Ovary (tissue), 9 donors: ENCODE results near the gene CWC22. TPM values are rescaled to one million over a fixed set of nuclear protein-coding genes. Genes with fewer than 3 reads are reported as not detected.

Experiments
- DNase-seq, 5 donors: peaks; one replicate each; pipeline ENCODE4 v3.0.0-alpha.2; 2019 to 2020
- H3K27ac ChIP-seq, 2 donors: fragments of 200-600 bp; one replicate each; pipeline versions ENCODE4 v1.5.1 to v1.8.0; 2019 to 2022
- H3K27me3 ChIP-seq: fragments of 200-600 bp; one replicate; pipeline ENCODE4 v1.8.0; 2022
- H3K36me3 ChIP-seq: fragments of 200-600 bp; sonication (generic); one replicate; pipeline ENCODE4 v1.5.1; 2019
- H3K4me1 ChIP-seq: one replicate; pipeline ENCODE4 v1.8.1; 2013; ENCODE audit warnings: mild to moderate bottlenecking, moderate library complexity; ENCODE audit not compliant: insufficient read depth
- H3K4me3 ChIP-seq: fragments of 200-600 bp; sonication (generic); one replicate; pipeline ENCODE4 v1.5.1; 2017
- H3K9me3 ChIP-seq, 2 donors: fragments of 200-600 bp in 1 of 2; sonication (generic) in 1 of 2; one replicate each; pipeline versions ENCODE4 v1.5.1 to v1.8.1; 2013 to 2019; ENCODE audit warnings: mild to moderate bottlenecking in 1 of 2, moderate library complexity in 1 of 2
- CTCF ChIP-seq, 3 donors: fragments of 450-650 bp in 2 of 3; fragments of 200-600 bp in 1 of 3; IDR thresholded peaks; one replicate each; pipeline versions ENCODE4 v1.5.1 to v1.8.0; 2016 to 2022; ENCODE audit warnings: antibody characterized with exemption in 3 of 3, mild to moderate bottlenecking in 1 of 3
- EP300 ChIP-seq: sonication (generic); formaldehyde crosslinking; IDR thresholded peaks from one replicate; pipeline ENCODE4 v1.6.1; 2017; ENCODE audit warnings: antibody characterized with exemption
- POLR2A ChIP-seq: fragments of 450-650 bp; IDR thresholded peaks from one replicate; pipeline ENCODE4 v1.6.1; 2017; ENCODE audit warnings: antibody characterized with exemption, mild to moderate bottlenecking, moderate library complexity
- WGBS, 3 donors: extraction: QIAGEN DNeasy Blood & Tissue Kit in 1 of 3; methylation state at CpG; one replicate each; pipeline versions ENCODE4 v1.1.5 to v1.1.7; 2013 to 2017; 5-methylcytosine and 5-hydroxymethylcytosine counted together
- intact Hi-C, 4 donors: fragments of 100-400 bp; cut with DNase I; formaldehyde crosslinking; loops; one replicate each; pipeline versions ENCODE4 v1.11.0 to v1.15.1; 2022 to 2023
- polyA plus RNA-seq, 2 donors: library from polyadenylated mRNA; stranded (reverse); fragments of 200-250 nt in 1 of 2; fragments of 350-450 nt in 1 of 2; fragmentation: Illumina TruSeq in 1 of 2; extraction: RNeasy Lipid Tissue Mini Kit (QIAGEN cat#74804) in 1 of 2; gene quantifications; one replicate each; pipeline ENCODE4 v1.2.3, GENCODE V29; 2013 to 2014
- total RNA-seq, 7 donors: library from RNA; depleted of rRNA in 2 of 7; stranded (reverse); fragments of >200 nt in 2 of 7; fragmentation: NEBNext Ultra II Directional in 3 of 7; extraction: Animal tissue kit (Norgen Biotek cat#: 25700) in 3 of 7; gene quantifications; one replicate each; pipeline versions ENCODE4 v1.1.0 to v1.2.4, GENCODE V29; 2016 to 2023
- donor health status: DM: no; HTN: no; CAD: no; lungs with moderate emphysema.
- donor health status: DM: no; HTN: no; CAD: no.
- donor health status: Bipolar disorder and iron deficiency.
- donor health status: DM: yes; HTN: yes; CAD: no.
- donor health status: DM: no; HTN: no; CAD: no.
- donor health status: DM: yes; HTN: yes; CAD: no.

The CWC22 gene
- total and polyA plus RNA-seq, 9 donors, result 14.9 to 25.2 (median 20.2) TPM

DNA sequence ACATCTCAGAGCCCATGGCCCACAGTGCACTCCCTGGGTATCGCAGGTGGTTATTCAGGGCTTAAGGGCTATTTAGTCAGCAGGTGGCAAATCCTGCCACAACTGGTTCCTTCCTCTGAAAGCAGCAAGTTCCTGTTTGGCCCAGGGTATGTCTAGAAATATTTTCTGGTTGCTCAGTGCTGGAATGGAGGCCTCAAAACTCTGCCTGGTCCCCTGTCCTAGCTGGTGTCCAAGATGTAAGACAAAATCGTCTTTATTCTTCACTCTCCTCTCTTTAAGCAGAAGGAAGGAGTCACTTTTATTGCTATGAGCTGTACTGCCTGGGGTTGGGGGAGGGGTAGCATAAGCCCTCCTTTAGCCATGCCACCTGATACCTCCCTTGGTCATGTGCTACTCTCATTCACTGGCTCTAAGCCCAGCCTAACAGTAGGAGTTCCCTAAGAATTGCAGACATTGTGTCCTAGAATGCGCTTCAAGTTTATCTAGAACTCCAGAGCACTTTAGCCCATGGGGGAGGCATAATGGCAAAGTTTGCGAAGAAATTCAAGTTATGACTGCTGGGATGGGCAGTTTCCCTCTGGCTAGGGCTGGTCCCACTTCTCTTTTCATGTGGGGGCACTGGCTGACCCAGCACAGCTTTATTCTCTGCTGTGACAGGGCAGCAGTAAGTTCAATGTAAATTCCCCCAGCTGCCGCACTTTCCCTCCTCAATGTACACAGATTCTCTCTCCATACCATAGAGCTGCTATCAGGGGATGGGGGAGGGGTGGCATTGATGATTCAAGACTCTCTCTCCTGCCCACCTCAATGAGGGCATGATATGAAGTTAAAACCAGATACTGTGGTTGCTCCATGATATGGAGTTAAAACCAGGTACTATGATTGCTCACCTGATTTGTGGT lies 27.1 kb upstream of the CWC22 start:
- TF ChIP-seq POLR2A, result no peak
- no peaks in the 10 kb centered on the region for H3K4me1 ChIP-seq
- intact Hi-C loops, result no loop called here
- DNase-seq, result no peak
- H3K27me3 ChIP-seq, result no peaks in the 10 kb centered on the region
- no peaks in the 10 kb centered on the region for H3K36me3 ChIP-seq
- WGBS, 3 donors, result 67 to 77% (median 71%) methylated on average over 5 of the region's 5 CpGs
- H3K9me3 ChIP-seq, result no peaks in the 10 kb centered on the region
- H3K27ac ChIP-seq, result no peak overlapping the region
- no peak overlapping the region for H3K4me3 ChIP-seq

DNA sequence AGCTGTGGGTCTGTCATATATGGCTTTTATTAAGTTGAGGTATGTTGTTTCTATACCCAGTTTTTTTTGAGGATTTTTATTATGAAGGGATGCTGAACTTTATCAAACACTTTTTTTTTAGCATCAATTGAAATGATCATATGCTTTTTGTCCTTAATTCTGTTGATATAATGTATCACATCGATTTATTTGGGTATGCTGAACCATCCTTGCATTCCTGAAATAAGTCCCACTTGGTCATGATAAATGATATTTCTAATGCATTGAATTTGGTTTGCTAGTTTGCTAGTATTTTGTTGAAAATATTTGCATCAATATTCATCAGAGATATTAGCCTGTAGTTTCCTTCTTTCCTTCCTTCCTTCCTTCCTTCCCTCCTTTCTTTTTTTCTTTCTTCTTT lies 22.5 kb upstream of the CWC22 start:
- WGBS, 3 donors, result 74 to 80% (median 80%) methylated on average over 1 of the region's 1 CpG
- intact Hi-C loops, result no loop called here

DNA sequence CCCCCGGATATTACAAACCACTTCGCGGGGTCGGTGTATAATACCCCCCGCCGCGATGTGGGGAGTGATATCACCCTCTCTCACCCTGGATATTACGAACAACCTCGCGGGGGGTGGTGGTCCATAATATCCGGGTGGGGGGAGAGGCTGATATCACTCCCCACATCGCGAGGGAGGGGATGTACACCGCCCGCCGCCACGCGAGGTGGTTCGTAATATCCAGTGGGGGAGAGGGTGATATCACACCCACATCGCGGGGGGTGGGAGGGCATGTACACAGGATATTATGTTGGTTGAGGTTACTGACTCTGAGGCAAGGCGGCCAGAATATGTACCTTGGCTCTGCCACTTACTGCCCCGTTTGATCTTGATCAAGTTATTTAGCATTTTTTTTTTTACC lies 14.8 kb upstream of the CWC22 start:
- Histone ChIP-seq H3K4me3 (no peak overlapping the region), H3K4me1 (no peaks in the 10 kb centered on the region), H3K9me3 (no peaks in the 10 kb centered on the region), H3K36me3 (no peaks in the 10 kb centered on the region), H3K27me3 (no peaks in the 10 kb centered on the region), H3K27ac (no peak overlapping the region)
- DNase-seq, result no peak
- intact Hi-C loops, result no loop called here
- TF ChIP-seq EP300, result no peak
- WGBS, 3 donors, result 95% methylated on average over 23 of the region's 23 CpGs

More for the DNA sequence above, 22.5 kb upstream of the CWC22 start:
- Histone ChIP-seq H3K36me3 (no peaks in the 10 kb centered on the region), H3K4me3 (no peak overlapping the region), H3K9me3 (no peaks in the 10 kb centered on the region), H3K27ac (no peak overlapping the region), H3K4me1 (no peaks in the 10 kb centered on the region), H3K27me3 (no peaks in the 10 kb centered on the region)
- TF ChIP-seq POLR2A (no peak), CTCF (IDR thresholded peaks at IDR 0.05) (no peak), EP300 (no peak)
- no peak for DNase-seq

GRCh38 chr2:180017784-180018183 lies 10.7 kb upstream of the CWC22 start:
- DNase-seq, result no peak
- 35 to 50% (median 46%) methylated on average over 4 of the region's 4 CpGs for WGBS, 3 donors
- intact Hi-C loops, result no loop called here
- no peaks in the 10 kb centered on the region for H3K36me3 ChIP-seq
- no peak overlapping the region for H3K4me3 ChIP-seq
- H3K27me3 ChIP-seq, result no peaks in the 10 kb centered on the region
- H3K27ac ChIP-seq, result no peak overlapping the region
- H3K9me3 ChIP-seq, result no peaks in the 10 kb centered on the region
- H3K4me1 ChIP-seq, result no peaks in the 10 kb centered on the region
- no peak for TF ChIP-seq POLR2A
- TF ChIP-seq CTCF (IDR thresholded peaks at IDR 0.05), result no peak

DNA sequence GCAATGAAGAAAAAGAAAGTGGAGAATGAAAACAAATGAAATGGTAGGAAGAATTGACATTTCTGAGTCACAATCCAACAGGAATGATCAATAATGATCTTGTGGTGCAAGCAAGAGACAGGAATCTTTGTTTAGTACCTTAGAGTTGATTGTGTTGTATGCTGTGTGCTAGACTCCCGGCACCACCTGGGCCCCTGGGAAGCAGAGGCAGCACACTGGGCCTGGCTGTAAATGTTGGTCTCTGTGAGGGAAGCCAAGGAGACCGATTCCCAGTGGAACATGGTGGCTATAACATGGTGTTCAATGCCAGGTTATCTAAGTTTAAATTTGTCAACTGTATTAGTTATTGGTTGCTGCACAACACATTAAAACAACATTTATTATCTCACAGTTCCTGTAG lies 9.8 kb upstream of the CWC22 start:
- Histone ChIP-seq H3K36me3 (no peaks in the 10 kb centered on the region), H3K9me3 (no peaks in the 10 kb centered on the region), H3K4me1 (no peaks in the 10 kb centered on the region), H3K27ac (no peak overlapping the region), H3K4me3 (no peak overlapping the region), H3K27me3 (no peaks in the 10 kb centered on the region)
- TF ChIP-seq POLR2A (no peak), EP300 (no peak), CTCF (IDR thresholded peaks at IDR 0.05) (no peak)
- intact Hi-C loops, result no loop called here
- WGBS, 3 donors, result 82 to 94% (median 84%) methylated on average over 2 of the region's 2 CpGs
- DNase-seq, result no peak
